DND-41 (cell line): ENCODE measurements around the gene ICA1.

ENCODE experiments used
- ATAC-seq: fragments of 200-7000 bp; cut with Tn5 transposase; 3 replicates; pipeline ENCODE4 v1.9.1; 2021; ENCODE audit warnings: low read depth; ENCODE audit not compliant: insufficient read depth
- DNase-seq: peaks from one replicate; pipeline ENCODE4 v3.0.0-alpha.2; 2020
- H2AFZ ChIP-seq: 2 replicates; pipeline ENCODE4 v1.6.0; 2012; ENCODE audit warnings: low read depth, low read length
- H3K27ac ChIP-seq: 2 replicates; pipeline ENCODE4 v1.5.1; 2012; ENCODE audit warnings: low read length, inconsistent platforms
- H3K27me3 ChIP-seq: fragments of 200-600 bp; sonication (generic); 2 replicates; pipeline ENCODE4 v1.6.0; 2012; ENCODE audit warnings: low read length, mild to moderate bottlenecking, inconsistent platforms; ENCODE audit not compliant: insufficient read depth, poor library complexity
- H3K36me3 ChIP-seq: 2 replicates; pipeline ENCODE4 v1.5.1; 2012; ENCODE audit warnings: low read length, inconsistent platforms; ENCODE audit not compliant: insufficient read depth
- H3K4me1 ChIP-seq: 2 replicates; pipeline ENCODE4 v1.5.1; 2012; ENCODE audit warnings: mild to moderate bottlenecking, low read length; ENCODE audit not compliant: insufficient read depth
- H3K4me2 ChIP-seq: 2 replicates; pipeline ENCODE4 v1.6.0; 2012; ENCODE audit warnings: mild to moderate bottlenecking, moderate library complexity, low read length, inconsistent platforms; ENCODE audit not compliant: insufficient read depth
- H3K4me3 ChIP-seq, 2 experiments: fragments of 200-600 bp in 1 of 2; shearing (Covaris generic) in 1 of 2; 2 replicates each; pipeline ENCODE4 v1.5.1; 2012 to 2016; ENCODE audit warnings: inconsistent platforms in 2 of 2, low read length in 2 of 2, mild to moderate bottlenecking in 2 of 2, low read depth in 1 of 2, moderate library complexity in 1 of 2
- H3K79me2 ChIP-seq: 2 replicates; pipeline ENCODE4 v1.6.0; 2012; ENCODE audit warnings: low read length, inconsistent platforms; ENCODE audit not compliant: insufficient read depth
- H3K9ac ChIP-seq: 2 replicates; pipeline ENCODE4 v1.6.0; 2012; ENCODE audit warnings: low read depth, mild to moderate bottlenecking, inconsistent platforms, low read length, moderate library complexity
- H3K9me3 ChIP-seq: 2 replicates; pipeline ENCODE4 v1.5.1; 2012; ENCODE audit warnings: low read length, moderate library complexity, mild to moderate bottlenecking, inconsistent platforms; ENCODE audit not compliant: insufficient read depth, severe bottlenecking
- H4K20me1 ChIP-seq: 2 replicates; pipeline ENCODE4 v1.6.0; 2012; ENCODE audit warnings: low read length; ENCODE audit not compliant: insufficient read depth
- CTCF ChIP-seq: IDR thresholded peaks from 2 replicates; pipeline ENCODE4 v1.5.1; 2012; ENCODE audit warnings: borderline replicate concordance, low read length, moderate library complexity, mild to moderate bottlenecking; ENCODE audit not compliant: poor library complexity, severe bottlenecking; ENCODE audit errors: extremely low read depth
- EZH2 ChIP-seq: IDR thresholded peaks from 3 replicates; pipeline ENCODE4 v1.6.1; 2012; ENCODE audit warnings: borderline replicate concordance, low read depth, mild to moderate bottlenecking, moderate library complexity, low read length, inconsistent platforms; ENCODE audit not compliant: severe bottlenecking

ICA1 gene

DNA sequence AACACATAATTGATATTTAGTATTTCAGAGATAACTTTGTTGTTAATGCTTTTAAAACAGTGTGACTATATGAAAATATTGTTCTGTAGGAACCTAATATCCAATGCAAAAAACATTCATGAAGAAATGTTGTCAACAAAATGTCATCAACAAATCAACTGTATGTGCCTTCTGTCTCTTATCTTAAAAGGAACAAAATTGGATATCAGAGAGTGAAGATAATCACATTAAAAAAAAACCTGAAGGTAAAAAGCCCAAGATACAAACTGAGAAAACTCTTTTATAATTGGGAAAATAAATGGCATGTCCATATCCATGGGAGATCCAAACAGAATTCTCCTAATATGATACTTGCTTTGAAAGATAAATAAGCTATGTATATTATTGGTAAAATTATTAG lies 33.9 kb downstream of the ICA1 start:
- Histone ChIP-seq H3K27me3 (peaks cover 11% of the 10 kb centered on the region), H3K79me2 (no peaks in the 10 kb centered on the region), H3K4me2 (no peak overlapping the region), H3K36me3 (no peaks in the 10 kb centered on the region), H3K4me1 (peaks cover 13% of the 10 kb centered on the region), H3K27ac (no peak overlapping the region), H4K20me1 (no peaks in the 10 kb centered on the region), H2AFZ (no peak overlapping the region), H3K9ac (no peak overlapping the region), H3K4me3 (no peak overlapping the region), H3K9me3 (no peaks in the 10 kb centered on the region)
- TF ChIP-seq EZH2: no peak
- no peak for DNase-seq
- ATAC-seq: no peak

GRCh38 chr7:8227261-8227660 lies 34.7 kb downstream of the ICA1 start:
- ATAC-seq (no peak), DNase-seq (no peak)
- Histone ChIP-seq H2AFZ (no peak overlapping the region), H3K36me3 (no peaks in the 10 kb centered on the region), H4K20me1 (no peaks in the 10 kb centered on the region), H3K9me3 (no peaks in the 10 kb centered on the region), H3K27ac (no peak overlapping the region), H3K4me2 (no peak overlapping the region), H3K9ac (no peak overlapping the region), H3K27me3 (peaks cover 11% of the 10 kb centered on the region), H3K79me2 (no peaks in the 10 kb centered on the region), H3K4me3 (no peak overlapping the region), H3K4me1 (peaks cover 13% of the 10 kb centered on the region)
- TF ChIP-seq CTCF (no peak), EZH2 (no peak)

- Histone ChIP-seq H3K4me1 (peaks cover 13% of the 10 kb centered on the region), H3K36me3 (no peaks in the 10 kb centered on the region), H4K20me1 (no peaks in the 10 kb centered on the region), H3K9me3 (no peaks in the 10 kb centered on the region), H3K27ac (no peak overlapping the region), H3K4me3 (no peak overlapping the region), H3K27me3 (peaks cover 10% of the 10 kb centered on the region), H3K4me2 (peak overlapping the region; percentile 10; the same call in 1 of the 2 replicates), H2AFZ (no peak overlapping the region), H3K9ac (no peak overlapping the region), H3K79me2 (no peaks in the 10 kb centered on the region)
- peak; percentile 46 for DNase-seq
- no peak for TF ChIP-seq EZH2
- peak; percentile 98 for ATAC-seq
Observed at GRCh38 chr7:8226501-8226900, 35.5 kb downstream of the ICA1 start.

GRCh38 chr7:8221567-8221966 lies 40.4 kb downstream of the ICA1 start:
- Histone ChIP-seq H3K27ac (no peak overlapping the region), H3K79me2 (no peaks in the 10 kb centered on the region), H3K4me1 (peaks cover 11% of the 10 kb centered on the region), H2AFZ (no peak overlapping the region), H3K36me3 (no peaks in the 10 kb centered on the region), H3K9ac (no peak overlapping the region), H3K9me3 (no peaks in the 10 kb centered on the region), H4K20me1 (no peaks in the 10 kb centered on the region), H3K27me3 (peaks cover 9% of the 10 kb centered on the region), H3K4me2 (no peak overlapping the region), H3K4me3 (no peak overlapping the region)
- TF ChIP-seq EZH2 (no peak), CTCF (no peak)
- ATAC-seq (no peak), DNase-seq (no peak)
